NCI-H1694 treated with DMSO at 0.1 percent for 48 hours (cell line): ENCODE results near the gene CXCR2.
"Not testable (repeated sequence)": the region's sequence is repeated elsewhere in the genome, so short reads cannot be mapped to it uniquely, and the experiment has no call there.

Experiments used
- DNase-seq: peaks from one replicate; lab custom pipeline; 2025; lab: John Stamatoyannopoulos, UW

The CXCR2 gene

DNA sequence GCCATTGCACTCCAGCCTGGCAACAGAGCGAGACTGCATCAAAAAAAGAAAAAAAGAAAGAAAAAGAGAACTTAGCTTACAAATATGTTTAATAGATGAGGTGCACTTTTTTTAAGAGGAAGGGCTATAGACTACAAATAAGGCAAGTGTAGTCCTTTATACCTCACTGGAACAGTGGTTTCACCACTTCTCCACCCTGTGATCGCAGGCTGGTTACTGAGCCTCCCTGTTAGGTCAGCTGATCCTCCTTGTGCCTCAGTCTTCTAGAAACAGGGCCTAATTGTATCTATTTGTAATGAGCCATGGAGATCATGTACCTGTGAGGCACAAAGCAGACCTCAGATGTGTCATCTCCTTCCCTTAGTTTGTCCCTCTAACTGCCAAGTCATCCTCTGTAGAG is 4.5 kb downstream of the CXCR2 start:
- no peak for DNase-seq

DNA sequence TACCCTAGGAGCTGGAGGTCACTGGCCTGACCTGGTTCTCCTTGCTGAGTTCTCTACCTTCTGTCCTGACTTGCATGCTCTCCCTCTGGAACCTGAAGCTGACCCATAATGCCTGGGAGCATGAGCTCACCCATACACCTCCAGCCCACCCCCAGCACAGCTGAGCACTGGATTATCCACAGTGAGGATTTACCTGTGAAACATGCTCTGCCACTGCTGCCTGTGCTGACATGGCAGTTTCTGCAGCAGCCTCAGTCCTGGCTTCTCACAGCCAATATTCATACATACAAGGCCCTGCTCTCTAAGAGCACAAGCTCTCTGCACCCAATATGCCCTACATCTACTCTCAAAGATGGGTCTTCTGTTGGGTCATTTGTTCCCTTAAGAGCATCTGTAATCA is 5.0 kb downstream of the CXCR2 start:
- DNase-seq = no peak

DNA sequence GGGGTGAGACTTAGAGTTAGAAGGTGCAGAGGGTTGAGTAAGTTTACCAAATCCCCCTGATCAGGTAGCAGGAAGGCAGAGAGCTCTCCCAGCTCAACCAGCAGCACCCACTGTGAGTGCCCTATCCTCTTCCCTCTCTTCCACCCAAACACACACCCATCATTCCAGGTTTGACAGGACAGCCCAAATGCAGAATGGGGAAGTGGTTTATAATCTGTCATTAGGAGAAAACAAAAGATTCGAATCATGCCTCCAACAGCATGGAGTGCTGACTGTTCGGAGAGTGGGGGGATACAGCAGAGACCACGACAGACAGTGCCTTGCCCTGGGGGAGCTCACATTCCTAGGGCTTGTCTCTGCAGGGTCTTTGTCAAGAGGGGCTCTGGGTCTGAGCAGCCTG is 11.7 kb downstream of the CXCR2 start:
- DNase-seq = no peak

DNA sequence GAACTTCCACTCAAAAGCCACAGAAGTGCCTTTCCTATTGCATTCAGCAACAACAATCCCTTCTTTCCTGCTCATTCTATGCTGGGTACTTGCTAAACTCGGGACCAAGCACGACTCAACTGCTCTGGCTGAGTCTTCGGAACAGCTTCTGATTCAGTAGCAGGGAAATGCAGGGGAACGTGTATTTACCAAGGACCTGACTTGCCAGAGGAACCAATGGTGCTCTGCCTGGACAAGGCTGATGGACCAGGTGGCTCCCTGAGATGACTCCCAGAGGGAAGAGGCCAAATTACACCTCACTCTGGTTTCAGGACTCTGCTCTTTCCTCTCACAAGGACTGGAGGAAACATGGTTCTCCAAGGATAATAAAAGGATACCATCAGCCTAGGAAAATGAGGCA is 12.2 kb downstream of the CXCR2 start:
- DNase-seq = no peak

DNA sequence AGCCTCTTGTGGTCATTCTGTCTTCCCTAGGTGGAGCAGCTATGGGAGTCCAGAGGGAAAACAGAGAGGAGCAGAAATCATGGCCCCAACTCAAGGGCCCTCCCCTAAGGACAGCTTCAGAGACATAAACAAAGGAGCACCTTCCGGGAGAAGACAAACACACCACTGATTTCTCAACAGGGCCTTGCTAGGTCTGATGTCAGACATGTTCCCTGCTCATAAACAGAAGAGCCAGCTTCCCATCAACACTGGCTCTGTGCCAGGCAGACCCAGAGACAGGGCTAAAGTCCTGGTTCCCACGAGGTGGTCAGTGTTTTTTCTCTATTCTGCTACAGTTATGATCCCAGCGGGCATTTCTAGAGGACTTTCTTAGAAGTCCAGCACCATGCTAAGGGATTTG is 19.3 kb downstream of the CXCR2 start:
- no peak for DNase-seq

DNA sequence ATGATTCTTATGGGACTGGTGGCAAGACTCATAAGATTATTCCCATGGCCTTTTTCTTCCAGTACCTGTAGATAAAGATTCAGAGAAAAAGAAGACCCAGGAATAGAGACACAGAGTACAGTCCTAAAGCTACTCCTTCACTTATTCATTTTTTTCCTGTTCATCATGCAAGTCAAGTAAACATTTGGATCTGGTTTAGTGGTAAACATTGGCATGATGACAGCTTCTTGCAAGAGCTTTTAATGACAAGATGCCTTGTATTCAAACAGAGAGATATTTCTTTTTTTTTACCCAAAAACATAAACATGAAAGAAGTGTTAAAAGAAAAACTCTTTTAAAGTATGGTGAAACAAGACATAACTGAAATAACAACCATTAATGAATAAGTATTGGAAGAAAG is 20.2 kb downstream of the CXCR2 start:
- DNase-seq = no peak

DNA sequence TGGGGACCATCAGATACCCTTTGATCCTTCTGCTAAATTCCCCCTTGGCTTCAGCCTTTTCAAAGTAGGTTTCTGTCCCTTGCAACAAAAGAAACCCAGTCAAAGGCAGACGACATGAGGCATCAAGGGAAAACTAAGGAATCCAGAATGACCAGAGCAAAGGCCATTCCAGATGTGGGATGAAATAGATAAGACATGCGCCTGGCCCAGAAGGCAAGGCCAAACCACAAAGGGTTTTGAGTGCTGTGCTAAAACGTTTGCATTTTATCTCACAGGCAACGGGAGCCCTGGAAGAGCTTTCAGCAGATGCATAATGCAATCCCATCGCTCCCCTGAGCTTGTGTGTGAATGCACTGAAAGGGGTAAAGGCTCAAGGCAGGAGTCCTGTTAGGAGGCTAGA is 23.3 kb downstream of the CXCR2 start:
- no peak for DNase-seq

DNA sequence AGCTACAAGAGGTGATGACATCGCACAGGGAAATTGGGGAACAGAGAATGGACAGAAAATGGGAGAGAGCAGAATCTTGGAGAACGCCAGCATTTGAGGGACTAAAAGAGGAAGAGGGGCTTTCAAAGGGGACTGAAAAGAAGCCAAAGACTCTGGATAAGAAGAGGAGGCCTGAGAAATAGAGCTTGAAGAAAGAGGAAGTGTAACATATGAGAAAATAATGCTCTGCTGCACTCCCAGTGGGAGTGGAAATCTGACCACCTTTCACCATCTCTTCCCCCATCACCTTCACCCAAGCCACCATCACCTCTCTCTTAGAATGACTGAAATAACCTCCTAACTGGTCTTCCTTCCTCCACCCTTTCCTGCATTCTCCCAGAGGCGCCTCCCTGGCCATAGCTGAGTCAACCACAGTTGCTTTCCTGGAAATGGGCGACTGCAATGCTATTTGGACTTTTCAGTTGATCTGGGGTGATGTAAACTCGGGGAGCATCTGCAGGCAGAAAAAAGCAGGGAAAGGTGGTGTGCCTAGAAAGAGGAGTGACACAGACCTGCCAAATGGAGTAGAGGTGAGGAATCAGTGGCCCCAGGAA is 24.1 kb downstream of the CXCR2 start:
- DNase-seq = no peak

DNA sequence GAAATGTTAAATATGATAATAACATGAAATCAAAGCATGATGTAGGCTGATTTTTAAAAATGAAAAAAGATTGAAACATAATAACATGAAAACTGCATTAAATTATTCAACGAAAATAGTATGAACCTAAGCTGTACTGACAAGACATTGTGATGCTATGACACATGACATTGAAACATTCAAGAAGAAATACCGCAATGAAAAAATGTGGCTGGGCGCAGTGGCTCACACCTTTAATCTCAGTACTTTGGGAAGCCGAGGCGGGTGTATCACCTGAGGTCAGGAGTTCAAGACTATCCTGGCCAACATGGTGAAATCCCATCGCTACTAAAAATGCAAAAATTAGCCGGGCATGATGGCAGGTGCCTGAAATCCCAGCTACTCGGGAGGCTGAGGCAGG is 26.3 kb downstream of the CXCR2 start:
- no peak for DNase-seq

DNA sequence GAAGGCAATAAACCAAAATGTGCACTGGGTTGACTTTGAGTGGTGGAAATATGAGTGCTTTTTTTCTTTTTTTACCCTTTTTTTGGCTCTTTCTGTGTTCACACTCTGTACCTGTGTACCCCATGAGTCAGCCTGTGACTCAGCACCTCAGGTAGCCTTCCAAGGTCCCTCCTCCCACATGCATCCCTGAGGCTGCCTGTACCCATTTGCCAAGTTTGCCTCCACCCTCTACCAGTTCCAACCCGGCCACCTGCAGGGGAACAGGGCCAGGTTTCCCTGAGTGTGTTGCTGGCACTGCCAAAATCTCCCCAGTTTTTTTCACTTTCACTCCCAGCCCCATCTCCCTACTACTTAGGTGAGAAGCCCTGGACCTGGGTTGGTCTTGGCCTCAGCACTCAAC is 26.9 kb downstream of the CXCR2 start:
- DNase-seq = no peak

DNA sequence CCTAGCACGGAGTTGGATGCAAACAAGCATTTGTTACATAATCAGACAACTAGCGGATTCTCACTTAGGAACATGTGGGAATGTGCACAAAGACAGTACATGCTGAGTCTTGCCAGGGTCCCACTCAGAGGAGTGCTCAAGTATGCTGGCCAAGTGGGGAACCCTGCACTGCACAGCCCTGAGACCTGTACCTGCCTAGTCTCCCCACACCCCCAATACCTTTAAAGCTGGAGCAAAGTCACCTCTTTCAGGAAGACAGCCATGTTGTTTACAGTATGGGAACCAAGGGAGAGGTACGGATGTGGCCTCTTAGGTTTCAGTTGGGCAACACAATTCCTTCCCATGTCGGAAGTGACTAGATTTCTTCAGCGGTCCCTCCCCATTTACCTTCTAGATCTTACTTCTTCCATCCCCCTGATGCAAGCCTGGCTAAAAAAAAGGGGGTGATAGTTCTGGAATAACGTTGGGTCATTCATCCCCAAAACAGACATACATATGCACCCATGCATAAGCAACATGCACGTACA is 30.2 kb downstream of the CXCR2 start:
- no peak for DNase-seq

DNA sequence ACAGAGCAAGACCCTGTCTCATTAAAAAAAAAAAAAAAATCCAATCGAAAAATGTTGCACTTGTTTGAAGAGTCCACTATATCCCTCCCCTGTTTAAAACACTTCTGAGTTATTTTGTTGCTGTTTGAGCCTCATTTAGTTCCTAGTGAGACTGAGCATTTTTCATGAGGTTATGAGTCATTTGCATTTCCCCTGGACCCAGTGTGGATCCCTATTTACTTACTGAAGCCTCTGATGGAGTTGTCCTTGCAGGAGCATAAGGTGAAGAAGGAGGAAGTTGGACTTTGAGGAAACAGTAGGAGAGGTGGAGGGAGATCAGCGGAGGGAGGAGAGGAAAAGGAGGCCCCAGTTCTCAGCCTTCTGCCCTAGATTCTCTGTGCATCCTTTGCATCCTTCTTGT is 35.8 kb downstream of the CXCR2 start:
- no peak for DNase-seq

DNA sequence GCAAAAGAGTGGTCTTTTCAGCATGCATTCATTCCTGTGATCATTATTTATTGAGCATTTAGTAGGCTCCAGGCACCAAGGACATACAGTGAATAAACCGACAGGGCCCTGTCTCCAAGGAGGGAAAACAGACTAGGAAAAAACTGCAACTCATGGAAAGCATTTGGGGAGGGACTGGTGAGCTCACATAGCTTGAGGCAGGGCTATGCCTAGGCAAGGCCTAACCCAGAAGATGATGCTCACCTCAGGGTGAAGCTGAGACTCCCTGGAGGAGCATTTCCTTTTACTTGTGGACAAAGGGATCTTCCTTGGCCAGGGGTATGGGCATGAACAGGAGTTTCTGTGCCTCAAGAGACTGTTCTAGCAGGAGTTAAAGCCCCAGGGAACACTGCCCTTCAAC is 37.0 kb downstream of the CXCR2 start:
- no peak for DNase-seq

DNA sequence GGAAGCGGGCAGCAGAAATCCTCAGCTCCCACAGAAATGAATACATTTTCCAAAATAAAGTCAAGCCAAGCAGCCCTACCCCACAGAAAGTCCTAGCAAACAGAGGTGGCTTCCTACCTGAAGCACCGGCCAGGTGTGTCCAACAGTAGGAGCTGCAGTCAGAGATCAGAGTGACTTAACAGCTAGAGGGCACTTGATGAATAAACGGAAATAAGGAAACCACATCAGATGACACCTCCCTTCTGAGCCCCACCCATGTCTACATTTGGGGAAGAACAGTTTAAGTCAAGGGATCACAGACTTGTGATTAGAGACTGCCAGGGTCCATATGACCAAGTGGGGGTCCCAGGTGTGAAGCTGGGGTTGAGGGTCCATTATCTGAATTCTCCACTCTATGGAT is 41.0 kb downstream of the CXCR2 start, which contains the start of gene CXCR1:
Gene CXCR1, minus strand, starts transcription at position 172 of the 400 bp plus-strand sequence. CDS start 1,751 bp downstream, outside the sequence.
- DNase-seq = no peak

DNA sequence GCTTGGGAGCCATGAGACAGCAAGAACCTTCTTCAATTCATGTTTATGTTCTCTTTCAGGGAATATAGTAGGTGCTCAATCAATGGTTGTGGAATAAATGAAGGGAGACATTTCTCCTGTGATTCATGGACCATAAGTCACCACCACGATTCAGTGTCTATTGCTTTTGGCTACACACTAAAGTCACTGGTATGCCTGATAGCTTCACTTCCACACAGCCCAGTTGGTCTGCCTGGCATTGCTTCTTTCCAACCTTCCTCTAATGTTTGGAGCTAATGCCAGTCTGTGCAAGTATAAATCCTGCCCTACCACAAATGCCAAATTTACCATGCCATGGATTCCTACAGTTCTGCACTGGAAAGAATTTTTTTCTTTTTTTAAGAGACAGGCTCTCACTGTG is 42.2 kb downstream of the CXCR2 start:
- no peak for DNase-seq

DNA sequence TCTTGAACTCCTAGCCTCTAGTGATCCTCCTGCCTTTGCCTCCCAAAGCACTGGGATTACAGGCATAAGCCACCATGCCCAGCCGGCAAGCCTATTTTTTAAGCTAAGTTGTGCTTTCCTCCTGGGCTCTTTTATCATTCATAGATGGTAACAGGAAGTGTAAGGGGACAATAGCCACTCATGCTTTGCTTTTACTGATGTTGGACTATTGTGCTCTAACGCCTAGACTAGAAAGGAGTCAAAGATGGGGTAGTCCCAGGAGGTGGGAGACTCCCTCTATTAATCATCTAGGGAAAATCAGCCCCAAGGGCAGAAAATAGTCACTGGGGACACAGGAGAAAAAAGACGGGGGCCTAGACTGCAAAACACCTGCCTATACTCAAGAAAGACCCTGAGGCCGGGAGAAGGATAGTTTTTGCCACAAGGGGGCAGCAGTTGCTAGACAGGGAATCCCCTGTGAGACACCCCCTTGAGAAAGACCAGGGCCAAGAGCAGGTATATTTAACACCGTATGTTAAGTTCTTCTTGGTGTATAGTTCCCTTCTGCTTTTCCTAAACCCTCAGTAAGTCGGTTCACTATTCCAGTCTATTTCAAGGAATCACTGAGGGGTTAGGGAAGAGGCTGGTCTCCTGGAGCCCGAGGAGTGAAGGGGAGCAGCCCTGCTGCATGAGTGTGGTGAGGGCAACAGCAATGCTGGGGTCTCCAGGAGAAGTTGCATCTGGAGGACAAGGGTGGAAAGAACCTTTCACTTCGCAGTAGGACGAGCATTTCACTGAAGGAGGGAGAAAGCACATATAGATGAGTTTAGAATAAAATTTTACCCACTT is 43.0 kb downstream of the CXCR2 start:
- no peak for DNase-seq

DNA sequence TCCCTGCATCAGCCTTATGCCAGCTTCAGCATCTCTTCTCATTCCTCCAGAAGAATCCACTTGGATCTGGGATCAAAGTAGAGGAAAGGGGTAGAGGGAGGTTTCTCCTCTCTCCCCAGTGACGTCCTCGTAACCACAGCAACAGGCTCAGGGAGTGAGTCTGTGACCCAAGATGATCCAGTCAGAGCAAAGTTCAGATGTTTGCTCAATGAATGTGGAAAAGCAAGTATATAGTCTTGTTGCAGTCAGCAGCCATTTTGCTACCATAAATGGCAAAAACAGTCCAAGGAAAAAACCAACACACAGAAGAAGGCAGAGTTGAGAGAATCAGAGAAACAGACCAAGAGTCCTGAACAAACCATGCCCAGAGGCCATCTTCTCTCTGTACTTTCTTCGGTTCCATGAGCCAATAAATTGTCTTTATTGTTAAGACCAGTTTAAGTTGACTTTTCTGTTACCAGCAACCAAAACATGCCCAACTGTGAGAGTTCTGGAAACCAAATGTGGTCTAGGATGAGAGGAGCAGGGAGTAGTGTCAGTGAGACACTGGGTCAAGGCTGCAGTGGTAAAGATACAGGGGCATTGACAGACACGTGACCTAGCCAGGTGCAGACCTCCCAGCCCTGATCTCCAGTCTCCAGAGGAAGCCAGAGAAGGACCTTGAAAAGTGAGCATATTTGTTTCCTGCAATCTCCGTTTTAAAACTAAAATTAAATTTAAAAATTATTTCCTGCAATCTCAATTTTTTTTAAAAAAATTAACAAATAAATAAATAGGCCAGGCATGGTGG is 44.1 kb downstream of the CXCR2 start:
- no peak for DNase-seq

DNA sequence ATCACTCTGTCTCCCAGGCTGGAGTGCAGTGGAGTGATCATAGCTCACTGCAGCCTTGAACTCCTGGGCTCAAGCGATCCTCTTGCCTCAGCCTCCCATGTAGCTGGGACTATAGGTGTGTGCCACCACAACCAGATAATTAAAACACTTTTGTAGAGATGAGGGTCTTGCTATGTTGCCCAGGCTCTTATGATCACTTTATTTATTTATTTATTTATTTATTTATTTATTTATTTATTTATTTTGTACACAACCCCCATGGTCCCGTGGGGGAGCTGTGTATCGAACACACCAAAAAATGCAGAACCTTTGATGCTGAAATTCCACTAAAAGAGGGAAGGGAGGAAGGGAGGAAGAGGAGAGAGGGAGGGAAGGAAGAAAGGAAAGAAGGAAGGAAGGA is 45.9 kb downstream of the CXCR2 start:
- DNase-seq = not testable (repeated sequence)

DNA sequence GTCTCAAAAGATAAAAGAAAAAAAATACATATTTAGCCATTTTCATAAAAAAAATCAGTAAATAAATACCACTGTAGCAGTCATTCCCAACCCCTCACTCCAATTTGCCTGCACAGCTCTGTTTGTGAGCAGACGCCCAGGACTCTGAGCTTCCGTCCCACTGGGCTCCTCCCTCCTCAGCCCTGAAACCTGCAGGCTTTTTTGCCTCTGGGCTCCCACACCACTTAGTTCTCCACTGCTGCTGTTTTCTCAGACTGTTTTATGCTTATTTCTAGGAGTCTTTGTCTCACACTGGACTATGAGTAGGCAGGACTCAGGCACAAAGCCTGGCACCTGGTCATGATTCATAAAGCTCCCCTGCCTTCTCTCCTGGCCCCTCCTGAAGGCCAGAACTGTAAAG is 47.0 kb downstream of the CXCR2 start:
- no peak for DNase-seq

DNA sequence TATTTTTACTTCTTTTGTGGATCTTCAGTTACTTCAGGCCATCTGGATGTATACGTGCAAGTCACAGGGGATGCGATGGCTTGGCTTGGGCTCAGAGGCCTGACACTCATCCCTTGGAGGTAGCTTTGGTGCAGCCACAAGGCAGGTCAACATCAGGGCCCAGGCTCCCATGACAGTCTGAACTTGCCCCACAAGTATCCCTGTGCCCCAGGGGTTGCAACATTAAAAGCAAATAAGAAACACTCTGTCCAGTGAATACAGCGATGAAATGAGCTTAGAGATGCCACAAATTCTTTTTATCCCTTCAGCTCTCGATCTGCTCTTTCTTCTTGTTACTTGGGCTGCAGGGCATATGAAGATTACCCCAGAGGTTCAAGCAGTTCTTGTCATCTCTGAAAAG is 54.0 kb downstream of the CXCR2 start:
- no peak for DNase-seq

DNA sequence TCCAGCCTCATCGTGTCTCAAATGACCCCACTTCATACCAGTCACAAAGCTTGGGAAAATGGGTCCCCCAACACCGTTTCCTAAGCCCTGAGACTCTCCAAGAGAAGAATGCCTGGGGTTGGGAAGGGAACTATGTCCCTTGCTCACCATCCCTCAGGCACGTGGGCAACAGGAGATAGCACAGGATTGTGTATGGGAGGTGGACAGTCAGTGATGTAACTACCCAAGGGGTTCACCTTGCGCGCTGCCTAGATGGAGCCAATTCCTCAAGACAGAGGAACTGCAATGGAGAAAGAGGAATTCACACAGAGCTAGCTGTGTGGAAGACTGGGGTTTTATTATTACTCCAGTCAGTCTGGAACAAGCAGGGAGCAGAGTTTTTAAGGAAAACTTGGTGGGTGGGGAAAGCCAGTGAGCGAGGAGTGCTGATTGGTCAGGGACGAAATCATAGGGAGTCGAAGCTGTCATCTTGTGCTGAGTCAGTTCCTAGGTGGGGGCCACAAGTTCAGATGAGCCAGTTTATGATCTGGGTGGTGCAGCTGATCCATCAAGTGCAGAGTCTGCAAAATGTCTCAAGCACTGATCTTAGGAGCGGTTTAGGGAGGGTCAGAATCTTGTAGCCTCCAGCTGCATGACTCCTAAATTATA is 54.8 kb downstream of the CXCR2 start:
- no peak for DNase-seq

DNA sequence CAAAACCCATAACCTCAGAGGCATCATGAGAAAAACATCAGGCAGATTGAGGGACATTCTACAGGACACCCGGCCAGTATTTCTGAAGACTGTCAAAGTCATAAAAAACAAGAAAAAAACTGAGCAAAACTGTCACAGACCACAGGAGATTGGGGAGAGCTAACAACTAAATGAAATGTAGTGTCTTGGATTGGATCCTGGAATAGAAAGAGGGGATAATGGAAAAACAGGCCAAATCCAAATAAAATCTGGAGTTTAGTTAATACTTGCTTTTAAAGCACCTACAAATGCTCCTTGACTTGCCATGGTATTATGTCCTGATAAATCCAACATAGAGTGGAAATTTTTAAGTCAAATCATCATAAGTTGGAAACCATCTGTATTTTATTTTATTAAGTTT is 58.5 kb downstream of the CXCR2 start:
- no peak for DNase-seq
